ES-I3 (cell line): ENCODE data around the gene SDC4.
A peak's percentile ranks its signal among the peaks of the same experiment; 100 is the strongest.

Experiments
- H3K36me3 ChIP-seq: 2 replicates; pipeline ENCODE4 v1.6.1; 2013; ENCODE audit warnings: mild to moderate bottlenecking, low read length, control low read depth, moderate library complexity; ENCODE audit not compliant: insufficient read depth
- H3K4me1 ChIP-seq: 2 replicates; pipeline ENCODE4 v1.6.1; 2013; ENCODE audit warnings: mild to moderate bottlenecking, control low read depth, low read length; ENCODE audit not compliant: insufficient read depth
- H3K9ac ChIP-seq: 2 replicates; pipeline ENCODE4 v1.6.1; 2013; ENCODE audit warnings: low read depth, mild to moderate bottlenecking, low read length, moderate library complexity
- H3K9me3 ChIP-seq: 2 replicates; pipeline ENCODE4 v1.6.1; 2013; ENCODE audit warnings: mild to moderate bottlenecking, low read length, moderate library complexity; ENCODE audit not compliant: control insufficient read depth, insufficient read depth

The SDC4 gene

GRCh38 chr20:45347936-45348778, at the start of gene SDC4:
Gene SDC4, minus strand, starts transcription at chr20:45348424. Its CDS starts 40 bp downstream, at chr20:45348384.
- Histone ChIP-seq H3K36me3 (no peaks in the 10 kb centered on the region), H3K4me1 (peaks cover 40% of the 10 kb centered on the region), H3K9ac (peak within 1 kb of the TSS; percentile 83), H3K9me3 (no peaks in the 10 kb centered on the region)

- no peak overlapping the region for H3K9ac ChIP-seq
- no peaks in the 10 kb centered on the region for H3K4me1 ChIP-seq
- peaks cover 2% of the 10 kb centered on the region; the same call in 1 of the 2 replicates for H3K9me3 ChIP-seq
- no peaks in the 10 kb centered on the region for H3K36me3 ChIP-seq
Measured at GRCh38 chr20:45395114-45395415, 46.8 kb upstream of the SDC4 start.

- Histone ChIP-seq H3K4me1 (no peaks in the 10 kb centered on the region), H3K9ac (no peak overlapping the region), H3K36me3 (no peaks in the 10 kb centered on the region), H3K9me3 (no peaks in the 10 kb centered on the region; the same call in 1 of the 2 replicates)
Measured at GRCh38 chr20:45394221-45395113, 46.2 kb upstream of the SDC4 start.

GRCh38 chr20:45392733-45393132, 44.5 kb upstream of the SDC4 start:
- H3K9ac ChIP-seq = no peak overlapping the region
- H3K4me1 ChIP-seq = no peaks in the 10 kb centered on the region
- H3K36me3 ChIP-seq = no peaks in the 10 kb centered on the region
- H3K9me3 ChIP-seq = no peaks in the 10 kb centered on the region

GRCh38 chr20:45391559-45391958, 43.3 kb upstream of the SDC4 start:
- Histone ChIP-seq H3K9ac (no peak overlapping the region), H3K36me3 (no peaks in the 10 kb centered on the region), H3K9me3 (no peaks in the 10 kb centered on the region), H3K4me1 (no peaks in the 10 kb centered on the region)

- Histone ChIP-seq H3K36me3 (no peaks in the 10 kb centered on the region), H3K4me1 (no peaks in the 10 kb centered on the region), H3K9me3 (no peaks in the 10 kb centered on the region), H3K9ac (no peak overlapping the region)
Measured at GRCh38 chr20:45390931-45391330, 42.7 kb upstream of the SDC4 start.

- Histone ChIP-seq H3K36me3 (no peaks in the 10 kb centered on the region), H3K9ac (no peak overlapping the region), H3K9me3 (no peaks in the 10 kb centered on the region), H3K4me1 (no peaks in the 10 kb centered on the region)
Measured at GRCh38 chr20:45387274-45387673, 39.0 kb upstream of the SDC4 start.

- no peaks in the 10 kb centered on the region for H3K9me3 ChIP-seq
- no peaks in the 10 kb centered on the region for H3K4me1 ChIP-seq
- no peaks in the 10 kb centered on the region for H3K36me3 ChIP-seq
- no peak within 1 kb of the TSS for H3K9ac ChIP-seq
Measured at GRCh38 chr20:45378191-45378590, 30.0 kb upstream of the SDC4 start, which contains the start of gene TP53TG5. Gene TP53TG5, minus strand, starts transcription at chr20:45378325. Its CDS starts 89 bp downstream, at chr20:45378236.

- H3K4me1 ChIP-seq = no peaks in the 10 kb centered on the region
- H3K9me3 ChIP-seq = no peaks in the 10 kb centered on the region
- H3K36me3 ChIP-seq = no peaks in the 10 kb centered on the region
- H3K9ac ChIP-seq = no peak overlapping the region
Measured at GRCh38 chr20:45377269-45377668, 29.0 kb upstream of the SDC4 start.

GRCh38 chr20:45374966-45375365, 26.7 kb upstream of the SDC4 start:
- H3K36me3 ChIP-seq = no peaks in the 10 kb centered on the region
- no peak overlapping the region for H3K9ac ChIP-seq
- H3K9me3 ChIP-seq = no peaks in the 10 kb centered on the region
- H3K4me1 ChIP-seq = no peaks in the 10 kb centered on the region

- no peaks in the 10 kb centered on the region for H3K4me1 ChIP-seq
- no peaks in the 10 kb centered on the region for H3K36me3 ChIP-seq
- H3K9me3 ChIP-seq = no peaks in the 10 kb centered on the region
- no peak overlapping the region for H3K9ac ChIP-seq
Measured at GRCh38 chr20:45374101-45374467, 25.9 kb upstream of the SDC4 start.

- Histone ChIP-seq H3K4me1 (no peaks in the 10 kb centered on the region), H3K36me3 (no peaks in the 10 kb centered on the region), H3K9me3 (no peaks in the 10 kb centered on the region), H3K9ac (peak overlapping the region; percentile 55; the same call in 1 of the 2 replicates)
Measured at GRCh38 chr20:45373353-45374100, 25.3 kb upstream of the SDC4 start.

GRCh38 chr20:45372646-45373352, 24.6 kb upstream of the SDC4 start:
- Histone ChIP-seq H3K36me3 (no peaks in the 10 kb centered on the region), H3K9ac (peak overlapping the region; percentile 55; the same call in 1 of the 2 replicates), H3K9me3 (no peaks in the 10 kb centered on the region), H3K4me1 (no peaks in the 10 kb centered on the region)

- Histone ChIP-seq H3K36me3 (no peaks in the 10 kb centered on the region), H3K9me3 (no peaks in the 10 kb centered on the region), H3K9ac (peak overlapping the region; percentile 55; the same call in 1 of the 2 replicates), H3K4me1 (no peaks in the 10 kb centered on the region)
Measured at GRCh38 chr20:45372241-45372640, 24.0 kb upstream of the SDC4 start.
